ENCODE measurements around the gene PPP1R14C.

The PPP1R14C gene

GRCh38 chr6:150296890-150297289, 154.0 kb downstream of the PPP1R14C start:
- no peak overlapping the region for H3K27ac ChIP-seq (ENCODE audit: low read depth, low read length)
- no peak overlapping the region for H3K9ac ChIP-seq (ENCODE audit: low read length)
- H3K9me3 ChIP-seq (ENCODE audit: low read length), result peaks cover 5% of the 10 kb centered on the region
- no peak overlapping the region for H3K4me3 ChIP-seq (ENCODE audit: low read depth in 1 of 2, low read length in 2 of 2)
- H3K27me3 ChIP-seq (ENCODE audit: control insufficient read depth in 1 of 2, insufficient read depth in 2 of 2, low read length in 2 of 2), result no peaks in the 10 kb centered on the region
- no peaks in the 10 kb centered on the region for H3K36me3 ChIP-seq (ENCODE audit: insufficient read depth, low read length)
- no peaks in the 10 kb centered on the region for H3K4me1 ChIP-seq (ENCODE audit: insufficient read depth, low read length)

- Histone ChIP-seq H3K36me3 (ENCODE audit: insufficient read depth, low read length) (no peaks in the 10 kb centered on the region), H3K9me3 (ENCODE audit: low read length) (peaks cover 5% of the 10 kb centered on the region), H3K4me1 (ENCODE audit: insufficient read depth, low read length) (no peaks in the 10 kb centered on the region), H3K27me3 (ENCODE audit: control insufficient read depth in 1 of 2, insufficient read depth in 2 of 2, low read length in 2 of 2) (no peaks in the 10 kb centered on the region), H3K27ac (ENCODE audit: low read depth, low read length) (no peak overlapping the region), H3K4me3 (ENCODE audit: low read depth in 1 of 2, low read length in 2 of 2) (no peak overlapping the region), H3K9ac (ENCODE audit: low read length) (no peak overlapping the region)
Observed at GRCh38 chr6:150297327-150298029, 154.6 kb downstream of the PPP1R14C start.

- Histone ChIP-seq H3K27ac (ENCODE audit: low read depth, low read length) (no peak overlapping the region), H3K9me3 (ENCODE audit: low read length) (peaks cover 5% of the 10 kb centered on the region), H3K4me3 (ENCODE audit: low read depth in 1 of 2, low read length in 2 of 2) (no peak overlapping the region), H3K27me3 (ENCODE audit: control insufficient read depth in 1 of 2, insufficient read depth in 2 of 2, low read length in 2 of 2) (no peaks in the 10 kb centered on the region), H3K4me1 (ENCODE audit: insufficient read depth, low read length) (no peaks in the 10 kb centered on the region), H3K36me3 (ENCODE audit: insufficient read depth, low read length) (no peaks in the 10 kb centered on the region), H3K9ac (ENCODE audit: low read length) (no peak overlapping the region)
Observed at GRCh38 chr6:150298030-150298380, 155.2 kb downstream of the PPP1R14C start.

GRCh38 chr6:150298676-150299075, 155.8 kb downstream of the PPP1R14C start:
- Histone ChIP-seq H3K36me3 (ENCODE audit: insufficient read depth, low read length) (no peaks in the 10 kb centered on the region), H3K9ac (ENCODE audit: low read length) (no peak overlapping the region), H3K4me1 (ENCODE audit: insufficient read depth, low read length) (no peaks in the 10 kb centered on the region), H3K27ac (ENCODE audit: low read depth, low read length) (no peak overlapping the region), H3K27me3 (ENCODE audit: control insufficient read depth in 1 of 2, insufficient read depth in 2 of 2, low read length in 2 of 2) (no peaks in the 10 kb centered on the region), H3K4me3 (ENCODE audit: low read depth in 1 of 2, low read length in 2 of 2) (no peak overlapping the region), H3K9me3 (ENCODE audit: low read length) (peaks cover 5% of the 10 kb centered on the region)
